OCI-LY7 (cell line): Measurements from ENCODE around the gene PTPRJ.
"Not testable (repeated sequence)": the region's sequence is repeated elsewhere in the genome, so short reads cannot be mapped to it uniquely, and the experiment has no call there.

Source experiments
- EZH2phosphoT487 ChIP-seq: fragments of 200-600 bp; sonication (generic); IDR thresholded peaks from 2 replicates; pipeline ENCODE4 v1.6.1; 2018; ENCODE audit warnings: low read depth, borderline replicate concordance, mild to moderate bottlenecking, mixed run types, antibody characterized with exemption, low read length, moderate library complexity, mixed read lengths
- TF ChIP-seq, protein P1 (sequence below): fragments of 200-600 bp; sonication (generic); conservative IDR thresholded peaks from 2 replicates; pipeline ENCODE4 v1.5.1; 2014; ENCODE audit warnings: mild to moderate bottlenecking, antibody characterized with exemption, low read length, moderate library complexity, mixed read lengths

DNA sequence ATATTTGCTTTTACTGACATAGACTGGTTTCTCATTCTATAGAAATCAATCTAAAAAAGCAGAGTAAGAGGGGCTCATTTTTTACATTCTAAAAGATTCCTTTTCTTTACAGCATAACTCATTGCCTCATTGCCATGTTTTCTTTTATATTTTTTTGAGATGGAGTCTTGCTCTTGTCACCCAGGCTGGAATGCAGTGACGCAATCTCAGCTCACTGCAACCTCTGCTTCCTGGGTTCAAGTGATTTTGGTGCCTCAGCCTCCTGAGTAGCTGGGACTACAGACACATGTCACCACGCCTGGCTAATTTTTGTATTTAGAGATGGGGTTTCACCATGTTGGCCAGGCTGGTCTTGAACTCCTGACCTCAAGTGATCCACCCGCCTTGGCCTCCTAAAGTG is 159.5 kb downstream of the PTPRJ start:
- TF ChIP-seq, protein P1, sequence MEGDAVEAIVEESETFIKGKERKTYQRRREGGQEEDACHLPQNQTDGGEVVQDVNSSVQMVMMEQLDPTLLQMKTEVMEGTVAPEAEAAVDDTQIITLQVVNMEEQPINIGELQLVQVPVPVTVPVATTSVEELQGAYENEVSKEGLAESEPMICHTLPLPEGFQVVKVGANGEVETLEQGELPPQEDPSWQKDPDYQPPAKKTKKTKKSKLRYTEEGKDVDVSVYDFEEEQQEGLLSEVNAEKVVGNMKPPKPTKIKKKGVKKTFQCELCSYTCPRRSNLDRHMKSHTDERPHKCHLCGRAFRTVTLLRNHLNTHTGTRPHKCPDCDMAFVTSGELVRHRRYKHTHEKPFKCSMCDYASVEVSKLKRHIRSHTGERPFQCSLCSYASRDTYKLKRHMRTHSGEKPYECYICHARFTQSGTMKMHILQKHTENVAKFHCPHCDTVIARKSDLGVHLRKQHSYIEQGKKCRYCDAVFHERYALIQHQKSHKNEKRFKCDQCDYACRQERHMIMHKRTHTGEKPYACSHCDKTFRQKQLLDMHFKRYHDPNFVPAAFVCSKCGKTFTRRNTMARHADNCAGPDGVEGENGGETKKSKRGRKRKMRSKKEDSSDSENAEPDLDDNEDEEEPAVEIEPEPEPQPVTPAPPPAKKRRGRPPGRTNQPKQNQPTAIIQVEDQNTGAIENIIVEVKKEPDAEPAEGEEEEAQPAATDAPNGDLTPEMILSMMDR, result not testable (repeated sequence)
- TF ChIP-seq EZH2phosphoT487, result not testable (repeated sequence)
